ENCODE measurements around the gene MRGPRE. TPM values are rescaled to one million over a fixed set of nuclear protein-coding genes. Genes with fewer than 3 reads are reported as not detected.

Gene MRGPRE
- total and polyA plus RNA-seq, 2 donors (not counting 1 experiment from before 2014, with no cell fraction given) = not detected

DNA sequence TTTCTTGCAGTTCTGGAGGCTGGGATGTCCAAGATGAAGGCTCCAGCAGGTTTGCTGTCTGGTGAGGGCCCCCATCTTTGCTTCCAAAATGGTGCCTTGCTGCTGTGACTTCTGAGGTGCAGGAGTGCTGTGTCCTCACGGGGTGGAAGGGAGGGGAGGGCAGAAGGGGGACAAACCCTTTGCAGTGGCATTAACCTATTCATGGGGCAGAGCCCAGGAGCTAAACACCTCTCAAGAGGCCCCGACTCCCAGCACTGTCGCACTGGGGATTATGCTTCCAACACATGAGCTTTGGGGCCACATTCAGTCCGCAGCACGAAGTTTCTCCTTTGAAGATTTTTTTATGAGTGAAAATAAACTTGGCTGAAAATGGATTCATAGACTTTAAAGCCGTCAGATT is 41.6 kb downstream of the MRGPRE start:
- Mint-ChIP-seq H3K4me1 (no peaks in the 10 kb centered on the region), H3K27ac (no peak overlapping the region), H3K27me3 (peaks cover 5% of the 10 kb centered on the region), H3K4me3 (no peak overlapping the region), H3K9me3 (ENCODE audit: insufficient read depth) (no peaks in the 10 kb centered on the region)
- Histone ChIP-seq H3K36me3 (replicated peaks in 1 of 2; ENCODE audit: control extremely low read depth in 1 of 2, control insufficient read depth in 1 of 2, extremely low read depth in 1 of 2, insufficient read depth in 2 of 2, low read length in 1 of 2) (no peaks in the 10 kb centered on the region), H3K27me3 (replicated peaks in 1 of 4; ENCODE audit: control extremely low read depth in 1 of 4, control insufficient read depth in 3 of 4, insufficient read depth in 4 of 4, low read length in 3 of 4) (peaks cover 0 to 2% (median 0%) of the 10 kb centered on the region in 4 experiments), H3K9me3 (ENCODE audit: control extremely low read depth in 1 of 3, control insufficient read depth in 2 of 3, insufficient read depth in 1 of 3, low read length in 2 of 3) (peaks cover 0 to 7% (median 0%) of the 10 kb centered on the region in 3 donors), H3K4me1 (ENCODE audit: control insufficient read depth in 2 of 2, insufficient read depth in 2 of 2, low read length in 2 of 2) (no peaks in the 10 kb centered on the region), H3K27ac (ENCODE audit: low read length in 2 of 2) (no peak overlapping the region), H3K4me2 (replicated peaks; ENCODE audit: low read depth, low read length, poor library complexity, severe bottlenecking) (no peak overlapping the region), H3K9ac (ENCODE audit: low read length) (no peak overlapping the region), H3K79me2 (ENCODE audit: control insufficient read depth, insufficient read depth, low read length) (no peaks in the 10 kb centered on the region), H4K20me1 (ENCODE audit: control insufficient read depth, insufficient read depth, low read length, poor library complexity, severe bottlenecking) (no peaks in the 10 kb centered on the region), H2AFZ (ENCODE audit: insufficient read depth, low read depth, low read length, poor library complexity, severe bottlenecking) (no peak overlapping the region), H3K4me3 (ENCODE audit: control extremely low read depth in 1 of 5, extremely low read depth in 1 of 5, insufficient read depth in 1 of 5, low read depth in 2 of 5, low read length in 4 of 5) (no peak overlapping the region)
- no peak for DNase-seq
- no peak for ATAC-seq (ENCODE audit: low read depth)
- POLR2A ChIA-PET = no interaction called here
- CTCF ChIA-PET = no interaction called here
- TF ChIP-seq, protein P1, sequence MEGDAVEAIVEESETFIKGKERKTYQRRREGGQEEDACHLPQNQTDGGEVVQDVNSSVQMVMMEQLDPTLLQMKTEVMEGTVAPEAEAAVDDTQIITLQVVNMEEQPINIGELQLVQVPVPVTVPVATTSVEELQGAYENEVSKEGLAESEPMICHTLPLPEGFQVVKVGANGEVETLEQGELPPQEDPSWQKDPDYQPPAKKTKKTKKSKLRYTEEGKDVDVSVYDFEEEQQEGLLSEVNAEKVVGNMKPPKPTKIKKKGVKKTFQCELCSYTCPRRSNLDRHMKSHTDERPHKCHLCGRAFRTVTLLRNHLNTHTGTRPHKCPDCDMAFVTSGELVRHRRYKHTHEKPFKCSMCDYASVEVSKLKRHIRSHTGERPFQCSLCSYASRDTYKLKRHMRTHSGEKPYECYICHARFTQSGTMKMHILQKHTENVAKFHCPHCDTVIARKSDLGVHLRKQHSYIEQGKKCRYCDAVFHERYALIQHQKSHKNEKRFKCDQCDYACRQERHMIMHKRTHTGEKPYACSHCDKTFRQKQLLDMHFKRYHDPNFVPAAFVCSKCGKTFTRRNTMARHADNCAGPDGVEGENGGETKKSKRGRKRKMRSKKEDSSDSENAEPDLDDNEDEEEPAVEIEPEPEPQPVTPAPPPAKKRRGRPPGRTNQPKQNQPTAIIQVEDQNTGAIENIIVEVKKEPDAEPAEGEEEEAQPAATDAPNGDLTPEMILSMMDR (IDR thresholded peaks at IDR 0.05) = no peak
- no peak for TF ChIP-seq EZH2 (IDR thresholded peaks at IDR 0.05; ENCODE audit: borderline replicate concordance, insufficient read depth, low read depth, low read length, poor library complexity, severe bottlenecking)
- 94% methylated on average over 6 of the region's 6 CpGs for WGBS (ENCODE audit: insufficient coverage)
- intact Hi-C loops (cut with micrococcal nuclease) = no loop called here

DNA sequence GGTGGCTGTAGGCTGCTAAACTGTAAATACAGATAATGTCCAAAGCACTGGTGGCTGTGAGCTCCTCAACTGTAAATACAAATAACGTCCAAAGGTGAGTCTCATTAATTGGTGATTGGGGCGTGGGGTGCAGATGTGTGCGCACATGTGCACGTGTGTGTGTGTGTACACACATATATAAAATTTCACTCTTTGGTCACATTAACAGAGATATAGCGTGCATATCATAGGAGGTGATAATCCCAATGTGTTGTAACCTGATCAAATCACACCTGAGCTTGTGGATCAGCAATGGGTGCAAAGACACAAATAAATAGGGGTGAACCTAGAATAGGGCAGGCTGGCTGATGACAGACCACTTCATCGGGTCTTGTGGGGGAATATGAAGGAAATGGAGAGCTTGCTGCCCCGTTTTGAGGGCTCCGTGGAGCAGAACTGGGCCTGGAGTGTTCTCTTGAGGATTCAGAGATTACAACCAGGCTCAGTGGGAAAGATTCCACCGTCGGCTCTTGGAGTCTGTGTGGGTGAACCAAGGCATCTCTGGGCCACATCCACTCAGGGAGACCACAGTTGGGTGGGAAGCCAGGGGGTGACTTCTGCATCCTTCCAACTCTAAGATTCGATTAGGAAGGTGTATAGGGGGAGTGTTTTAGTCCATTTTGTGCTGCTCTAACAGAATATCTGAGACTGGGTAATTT is 42.2 kb downstream of the MRGPRE start:
- H3K4me1 Mint-ChIP-seq = no peaks in the 10 kb centered on the region
- Histone ChIP-seq H4K20me1 (ENCODE audit: control insufficient read depth, insufficient read depth, low read length, poor library complexity, severe bottlenecking) (no peaks in the 10 kb centered on the region), H3K4me3 (ENCODE audit: control extremely low read depth in 1 of 5, extremely low read depth in 1 of 5, insufficient read depth in 1 of 5, low read depth in 2 of 5, low read length in 4 of 5) (no peak overlapping the region), H3K4me2 (replicated peaks; ENCODE audit: low read depth, low read length, poor library complexity, severe bottlenecking) (no peak overlapping the region), H3K27me3 (replicated peaks in 1 of 4; ENCODE audit: control extremely low read depth in 1 of 4, control insufficient read depth in 3 of 4, insufficient read depth in 4 of 4, low read length in 3 of 4) (peaks cover 0 to 2% (median 0%) of the 10 kb centered on the region in 4 experiments), H3K79me2 (ENCODE audit: control insufficient read depth, insufficient read depth, low read length) (no peaks in the 10 kb centered on the region), H3K27ac (ENCODE audit: low read length in 2 of 2) (no peak overlapping the region), H3K36me3 (replicated peaks in 1 of 2; ENCODE audit: control extremely low read depth in 1 of 2, control insufficient read depth in 1 of 2, extremely low read depth in 1 of 2, insufficient read depth in 2 of 2, low read length in 1 of 2) (no peaks in the 10 kb centered on the region), H2AFZ (ENCODE audit: insufficient read depth, low read depth, low read length, poor library complexity, severe bottlenecking) (no peak overlapping the region), H3K9ac (ENCODE audit: low read length) (no peak overlapping the region), H3K4me1 (ENCODE audit: control insufficient read depth in 2 of 2, insufficient read depth in 2 of 2, low read length in 2 of 2) (no peaks in the 10 kb centered on the region), H3K9me3 (ENCODE audit: control extremely low read depth in 1 of 3, control insufficient read depth in 2 of 3, insufficient read depth in 1 of 3, low read length in 2 of 3) (peaks cover 0 to 7% (median 0%) of the 10 kb centered on the region in 3 donors)
- TF ChIP-seq, protein P1 (IDR thresholded peaks at IDR 0.05) = no peak
- no peak for TF ChIP-seq EZH2 (IDR thresholded peaks at IDR 0.05; ENCODE audit: borderline replicate concordance, insufficient read depth, low read depth, low read length, poor library complexity, severe bottlenecking)
- WGBS (ENCODE audit: insufficient coverage) = 91% methylated on average over 6 of the region's 11 CpGs
- H3K4me3 Mint-ChIP-seq = no peak overlapping the region
- no peak overlapping the region for H3K27ac Mint-ChIP-seq
- intact Hi-C loops (cut with micrococcal nuclease) = no loop called here
- H3K9me3 Mint-ChIP-seq (ENCODE audit: insufficient read depth) = no peaks in the 10 kb centered on the region
- CTCF ChIA-PET = no interaction called here
- H3K27me3 Mint-ChIP-seq = peaks cover 5% of the 10 kb centered on the region
- POLR2A ChIA-PET = no interaction called here
- ATAC-seq (ENCODE audit: low read depth) (no peak), DNase-seq (no peak)

Data from B cell (primary cell).